HEK293T (cell line): ENCODE data around the gene MECP2.

ENCODE experiments used
- BHLHE40 ChIP-seq: fragments of 450-650 bp; IDR thresholded peaks from 2 replicates; pipeline ENCODE4 v1.6.1; 2016; ENCODE audit warnings: mild to moderate bottlenecking, moderate library complexity, borderline replicate concordance
- FOXK2 ChIP-seq: fragments of 450-650 bp; IDR thresholded peaks from 2 replicates; pipeline ENCODE4 v1.6.1; 2016; ENCODE audit warnings: mild to moderate bottlenecking
- FOXM1 ChIP-seq: fragments of 450-650 bp; IDR thresholded peaks from 2 replicates; pipeline ENCODE4 v1.6.1; 2017; ENCODE audit warnings: mild to moderate bottlenecking, borderline replicate concordance
- SUZ12 ChIP-seq: fragments of 450-650 bp; IDR thresholded peaks from 2 replicates; pipeline ENCODE4 v1.6.1; 2016; ENCODE audit warnings: mild to moderate bottlenecking

- no peak for TF ChIP-seq SUZ12
- TF ChIP-seq FOXM1, result no peak
- no peak for TF ChIP-seq BHLHE40
- no peak for TF ChIP-seq FOXK2
Measured at GRCh38 chrX:154115750-154116149, 18.2 kb upstream of the MECP2 start.
